Measurements from ENCODE around the gene EP400. TPM values are rescaled to one million over a fixed set of nuclear protein-coding genes. Genes with fewer than 3 reads are reported as not detected.
"Not testable (repeated sequence)": the region's sequence is repeated elsewhere in the genome, so short reads cannot be mapped to it uniquely, and the experiment has no call there.

EP400 gene
- polyA plus RNA-seq, 3 donors, result 34.1 to 44.8 (median 43.1) TPM

- no peak for DNase-seq
Observed at GRCh38 chr12:131948166-131948712, 1.5 kb upstream of the EP400 start.

DNA sequence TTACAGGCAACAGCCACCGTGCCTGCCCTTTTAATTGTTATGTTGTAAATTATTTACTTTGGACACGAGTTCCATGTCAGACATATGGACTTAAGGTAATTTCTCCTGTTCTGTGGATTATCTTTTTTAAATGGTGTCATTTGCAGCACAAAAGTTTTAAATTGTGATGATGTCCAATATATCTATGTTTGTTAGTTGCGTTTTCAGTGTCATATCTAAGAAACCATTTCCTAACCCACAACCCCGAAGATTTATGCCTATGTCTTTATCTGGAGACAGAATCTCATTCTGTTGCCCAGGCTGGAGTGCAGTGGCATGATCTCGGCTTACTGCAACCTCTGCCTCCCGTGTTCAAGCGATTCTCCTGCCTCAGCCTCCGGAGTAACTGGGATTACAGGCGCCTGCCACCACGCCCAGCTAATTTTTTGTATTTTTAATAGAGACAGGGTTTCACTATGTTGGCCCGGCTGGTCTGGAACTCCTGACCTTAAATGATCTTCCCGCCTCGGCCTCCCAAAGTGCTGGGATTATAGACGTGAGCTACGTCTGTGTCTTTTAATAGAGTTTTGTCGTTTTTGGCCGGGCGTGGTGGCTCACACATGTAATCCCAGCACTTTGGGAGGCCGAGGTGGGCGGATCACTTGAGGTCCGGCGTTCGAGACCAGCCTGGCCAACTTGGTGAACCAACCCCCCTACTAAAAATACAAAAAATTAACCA lies 870 bp upstream of the EP400 start:
- not testable (repeated sequence) for DNase-seq

DNA sequence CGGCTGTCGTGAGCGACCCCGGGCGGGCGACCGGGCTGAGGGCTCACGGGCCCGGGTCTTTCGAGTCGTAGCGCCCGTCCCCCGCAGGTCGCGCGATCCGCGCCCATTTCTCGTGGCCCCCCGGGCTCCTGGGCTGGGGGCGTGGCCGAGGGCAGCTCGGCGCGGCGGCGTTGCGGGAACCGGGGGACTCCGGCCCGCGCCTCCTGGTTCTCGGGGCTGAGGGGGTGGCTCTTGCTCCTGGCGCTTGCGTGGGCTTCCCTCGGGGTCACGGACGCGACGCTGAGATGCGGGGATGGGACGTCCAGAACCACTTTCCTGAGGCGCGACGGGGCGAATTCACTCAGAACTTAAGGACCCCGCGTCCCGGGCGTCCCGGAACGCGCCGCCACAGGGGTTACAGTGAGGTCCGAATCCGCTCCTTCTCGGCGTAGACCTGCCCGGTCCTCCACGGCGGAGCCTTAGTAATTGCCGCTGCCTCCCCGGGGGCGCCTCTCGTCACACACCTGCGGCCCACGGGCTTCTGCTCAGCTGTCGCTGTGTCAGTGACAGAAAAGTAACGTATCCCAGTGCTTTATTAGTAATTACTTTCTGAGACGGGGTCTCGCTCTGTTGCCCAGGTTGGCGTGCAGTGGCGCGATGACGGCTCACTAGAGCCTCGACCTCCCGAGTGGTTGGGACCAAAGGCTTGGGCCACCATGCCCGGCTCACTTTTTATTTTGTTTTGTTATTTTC lies 606 bp downstream of the EP400 start:
- DNase-seq, result no peak

DNA sequence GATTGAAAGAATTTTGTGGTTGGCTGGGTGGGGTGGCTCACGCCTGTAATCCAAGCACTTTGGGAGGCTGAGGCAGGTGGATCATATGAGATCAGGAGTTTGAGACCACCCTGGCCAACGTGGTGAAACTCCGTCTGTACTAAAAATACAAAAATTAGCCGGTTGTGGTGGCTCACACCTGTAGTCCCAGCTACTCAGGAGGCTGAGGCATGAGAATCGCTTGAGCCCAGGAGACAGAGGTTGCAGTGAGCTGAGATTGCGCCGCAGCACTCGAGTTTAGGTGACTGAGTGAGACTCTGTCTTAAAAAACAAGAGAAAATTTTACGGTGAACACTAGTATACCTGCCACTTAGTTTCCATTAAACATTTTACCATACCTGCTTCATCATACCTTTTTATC lies 4.1 kb downstream of the EP400 start:
- not testable (repeated sequence) for DNase-seq

- not testable (repeated sequence) for DNase-seq
Observed at GRCh38 chr12:131954460-131954859, 4.7 kb downstream of the EP400 start.

DNA sequence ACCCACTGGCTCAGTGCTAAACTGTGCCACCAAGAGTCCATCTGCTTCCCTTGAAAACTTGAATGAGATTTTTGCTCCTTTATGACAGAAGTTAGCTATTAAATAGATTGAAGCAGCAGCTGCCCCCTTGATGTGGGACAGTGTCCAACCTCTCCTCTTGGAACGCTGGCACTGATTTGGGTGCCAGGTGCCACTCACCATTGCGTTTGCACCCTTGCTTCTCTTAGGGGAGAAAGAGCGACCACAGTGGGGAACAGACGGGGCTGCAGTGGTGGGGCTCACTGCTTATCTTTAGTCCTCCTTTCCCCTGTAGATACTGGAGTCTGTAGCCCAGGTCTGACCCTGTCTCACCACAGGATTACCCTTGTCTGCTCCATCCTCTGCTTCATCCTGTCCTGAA lies 9.4 kb downstream of the EP400 start:
- DNase-seq, result no peak

DNA sequence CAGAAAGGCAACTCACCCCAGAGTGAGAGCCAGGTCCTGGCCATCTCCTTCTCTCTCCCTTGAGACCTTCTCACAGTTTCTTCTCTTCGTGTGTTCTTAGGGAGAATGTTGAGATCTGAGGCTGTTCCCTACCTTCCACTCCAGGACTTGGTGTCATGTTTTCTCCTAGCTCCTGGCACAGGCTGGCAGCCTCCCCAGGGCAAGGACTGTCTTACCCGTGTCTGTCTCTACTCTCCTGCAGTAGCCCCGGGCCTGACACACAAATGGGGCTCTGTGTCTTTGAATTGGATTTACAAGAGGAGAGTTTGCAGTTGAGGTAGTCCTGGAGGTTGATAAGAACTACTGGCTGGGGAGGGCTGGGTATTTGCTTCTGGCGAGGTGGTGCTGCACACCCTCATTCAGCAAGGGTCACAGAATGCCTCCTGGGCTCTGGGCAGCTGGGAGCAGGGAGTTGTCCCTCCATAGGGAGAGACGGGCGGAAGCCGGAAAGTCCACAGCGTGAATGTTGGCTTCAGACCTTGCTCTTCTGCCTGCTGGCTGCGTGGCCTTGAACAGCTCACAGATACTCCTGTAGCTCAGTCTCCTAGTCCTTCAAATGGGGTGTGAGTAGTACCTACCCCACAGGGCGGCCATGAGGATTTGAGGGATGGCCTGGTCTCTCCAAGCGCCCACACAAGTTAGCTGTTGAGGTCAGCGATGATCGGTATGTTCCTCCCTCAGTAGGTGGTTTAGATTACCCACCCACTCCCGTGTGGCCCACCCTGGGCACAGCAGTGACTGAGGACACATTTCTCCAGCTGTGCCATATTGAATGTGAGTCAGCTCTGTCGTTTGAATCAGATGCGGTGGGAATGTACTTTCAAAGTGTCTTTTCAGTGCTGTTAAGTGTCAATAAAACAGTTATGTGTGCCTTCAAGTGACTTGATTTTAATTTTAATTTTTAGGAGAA lies 10.2 kb downstream of the EP400 start:
- no peak for DNase-seq

DNA sequence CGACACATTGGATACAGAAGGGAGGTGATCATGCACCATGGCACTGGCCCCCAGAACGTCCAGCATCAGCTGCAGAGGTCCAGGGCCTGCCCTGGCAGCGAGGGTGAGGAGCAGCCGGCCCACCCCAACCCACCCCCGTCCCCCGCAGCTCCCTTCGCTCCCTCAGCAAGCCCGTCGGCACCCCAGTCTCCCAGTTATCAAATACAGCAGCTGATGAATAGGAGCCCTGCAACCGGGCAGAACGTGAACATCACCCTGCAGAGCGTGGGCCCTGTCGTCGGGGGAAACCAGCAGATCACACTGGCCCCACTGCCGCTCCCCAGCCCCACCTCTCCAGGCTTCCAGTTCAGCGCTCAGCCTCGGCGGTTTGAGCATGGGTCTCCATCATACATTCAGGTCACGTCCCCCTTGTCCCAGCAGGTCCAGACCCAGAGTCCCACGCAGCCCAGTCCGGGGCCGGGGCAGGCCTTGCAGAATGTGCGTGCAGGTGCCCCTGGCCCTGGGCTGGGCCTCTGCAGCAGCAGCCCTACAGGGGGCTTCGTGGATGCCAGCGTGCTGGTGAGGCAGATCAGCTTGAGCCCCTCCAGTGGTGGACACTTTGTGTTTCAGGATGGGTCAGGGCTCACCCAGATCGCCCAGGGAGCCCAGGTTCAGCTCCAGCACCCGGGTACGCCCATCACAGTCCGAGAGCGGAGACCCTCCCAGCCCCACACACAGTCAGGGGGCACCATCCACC lies 11.0 kb downstream of the EP400 start:
- not testable (repeated sequence) for DNase-seq

GRCh38 chr12:131961328-131961727 lies 11.6 kb downstream of the EP400 start:
- DNase-seq, result not testable (repeated sequence)

GRCh38 chr12:131962069-131962468 lies 12.3 kb downstream of the EP400 start:
- no peak for DNase-seq

GRCh38 chr12:131963381-131963780 lies 13.6 kb downstream of the EP400 start:
- no peak for DNase-seq

- DNase-seq, result no peak
Observed at GRCh38 chr12:131965073-131965472, 15.3 kb downstream of the EP400 start.

- no peak for DNase-seq
Observed at GRCh38 chr12:131971226-131971625, 21.5 kb downstream of the EP400 start.

DNA sequence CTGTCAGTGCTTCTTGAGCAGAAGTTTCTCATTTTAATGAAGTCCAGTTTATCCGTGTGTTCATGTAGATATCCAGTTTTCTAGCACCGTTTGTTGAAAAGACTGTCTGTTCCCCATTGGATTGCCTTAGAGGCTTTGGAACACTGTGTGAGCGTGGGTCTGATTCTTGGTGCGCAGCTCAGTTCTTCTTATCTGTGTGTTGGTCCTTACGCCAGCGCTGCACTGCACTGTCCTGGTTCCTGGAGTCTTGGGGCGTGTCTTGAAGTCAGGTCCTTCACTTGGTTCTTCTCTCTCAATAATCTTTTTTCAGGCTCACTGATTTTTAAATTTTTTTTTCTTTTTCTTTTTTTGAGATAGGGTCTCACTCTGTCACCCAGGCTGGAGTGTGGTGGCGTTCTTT lies 25.5 kb downstream of the EP400 start:
- no peak for DNase-seq

DNA sequence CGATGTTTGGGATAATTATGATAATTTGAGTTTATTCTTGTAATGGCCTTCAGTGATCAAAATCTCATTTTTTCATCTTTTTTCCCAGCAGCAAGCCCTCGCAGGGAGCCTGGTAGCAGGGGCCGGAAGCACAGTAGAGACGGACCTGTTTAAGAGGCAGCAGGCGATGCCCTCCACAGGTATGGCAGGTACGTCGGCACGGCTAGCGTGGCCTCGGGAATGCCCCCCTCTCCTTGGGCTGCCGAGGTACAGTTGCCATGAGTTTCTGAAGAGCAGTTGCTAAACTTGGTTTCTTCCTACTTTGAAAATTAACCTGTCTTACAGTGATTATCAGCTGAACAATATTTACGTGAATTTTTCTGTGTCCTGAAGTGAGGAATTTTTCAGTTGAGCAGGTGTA lies 29.9 kb downstream of the EP400 start:
- DNase-seq, result no peak

DNA sequence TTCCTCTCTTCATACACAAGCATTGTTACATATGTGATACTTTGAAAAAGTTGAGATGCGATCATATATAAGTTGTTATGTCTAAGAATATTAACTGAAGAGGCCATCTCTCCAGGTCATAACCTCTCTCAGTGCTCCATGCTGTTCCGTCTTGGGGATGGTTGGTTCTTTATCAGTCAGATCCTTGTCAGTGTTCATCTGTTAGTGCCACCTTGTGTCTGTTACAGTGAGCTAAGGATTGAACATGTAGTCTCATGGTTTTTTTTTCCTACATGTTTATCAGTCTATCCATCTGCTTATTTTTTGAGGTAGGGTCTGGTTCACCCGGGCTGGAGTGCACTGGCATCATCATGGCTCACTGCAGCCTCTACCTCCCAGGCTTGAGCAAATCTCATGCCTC lies 30.5 kb downstream of the EP400 start:
- no peak for DNase-seq

DNA sequence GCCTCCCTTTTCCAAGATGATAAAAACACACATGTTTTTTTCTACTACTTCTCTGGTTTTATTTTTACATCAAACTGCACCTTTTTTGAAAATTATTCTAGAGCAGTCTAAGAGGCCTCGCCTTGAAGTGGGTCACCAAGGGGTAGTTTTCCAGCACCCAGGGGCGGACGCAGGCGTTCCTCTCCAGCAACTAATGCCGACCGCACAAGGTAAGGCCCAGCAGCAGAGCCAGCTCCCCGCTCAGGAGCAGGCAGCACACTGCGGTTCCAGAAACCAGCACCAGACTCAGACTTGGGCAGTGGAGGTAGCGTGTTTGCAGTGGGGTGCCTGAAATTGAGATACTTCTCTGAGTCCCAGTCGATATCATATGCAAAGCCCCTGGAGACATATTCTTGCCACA lies 31.6 kb downstream of the EP400 start:
- DNase-seq, result no peak

DNA sequence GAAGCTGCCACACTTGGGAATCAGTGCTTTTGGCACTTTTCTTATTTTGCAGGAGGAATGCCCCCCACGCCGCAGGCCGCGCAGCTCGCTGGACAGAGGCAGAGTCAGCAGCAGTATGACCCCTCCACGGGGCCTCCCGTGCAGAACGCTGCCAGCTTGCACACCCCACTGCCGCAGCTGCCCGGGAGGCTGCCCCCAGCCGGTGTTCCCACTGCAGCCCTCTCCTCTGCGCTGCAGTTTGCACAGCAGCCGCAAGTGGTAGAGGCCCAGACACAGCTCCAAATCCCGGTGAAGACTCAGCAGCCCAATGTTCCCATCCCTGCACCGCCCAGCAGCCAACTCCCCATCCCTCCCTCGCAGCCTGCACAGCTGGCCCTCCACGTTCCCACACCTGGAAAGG lies 32.3 kb downstream of the EP400 start:
- no peak for DNase-seq

DNA sequence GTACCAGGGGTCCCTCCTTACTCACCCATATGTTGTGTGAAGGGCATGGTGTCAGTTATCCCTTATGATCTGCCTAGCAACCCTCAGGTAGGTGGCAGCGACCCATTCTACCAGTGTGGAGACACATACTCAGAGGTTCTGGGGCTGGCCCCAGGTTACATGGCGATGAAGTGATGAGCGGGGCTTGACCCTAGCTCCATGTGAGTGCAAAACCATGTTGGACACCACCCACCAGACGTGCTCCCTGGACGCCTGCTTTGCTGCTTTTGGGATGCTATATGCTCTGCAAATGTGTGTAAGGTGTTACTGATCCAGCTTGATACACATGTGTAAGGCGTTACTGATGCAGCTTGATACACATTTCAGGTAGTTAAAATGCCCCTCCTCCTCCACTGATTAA lies 33.3 kb downstream of the EP400 start:
- no peak for DNase-seq

DNA sequence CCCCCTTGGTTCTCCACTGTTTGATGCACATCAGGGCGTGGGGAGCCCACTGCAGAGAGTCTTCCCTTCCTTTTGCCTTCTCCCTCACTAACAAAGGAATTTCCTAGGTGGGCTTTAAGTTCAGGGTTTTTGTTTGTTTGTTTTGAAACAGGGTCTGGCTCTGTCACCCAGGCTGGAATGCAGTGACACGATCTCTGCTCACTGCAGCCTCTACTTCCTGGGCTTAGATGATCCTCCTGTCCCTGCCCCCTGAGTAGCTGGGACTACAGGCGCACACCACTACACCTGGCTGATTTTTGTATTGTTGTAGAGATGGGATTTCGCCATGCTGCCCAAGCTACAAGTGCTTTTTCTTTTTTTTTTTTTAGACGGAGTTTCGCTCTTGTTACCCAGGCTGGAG lies 33.8 kb downstream of the EP400 start:
- DNase-seq, result peak; percentile 3

GRCh38 chr12:131984334-131984733 lies 34.6 kb downstream of the EP400 start:
- DNase-seq, result no peak

All from renal pelvis (tissue), 4 donors.